HG02981 (cell line): ENCODE results near the gene KIF26B.

Source experiments
- ATAC-seq: cut with Tn5 transposase; IDR thresholded peaks from one replicate; pipeline ENCODE4 v1.9.1; 2021; ENCODE audit warnings: mild to moderate bottlenecking, moderate library complexity; ENCODE audit not compliant: unreplicated experiment

Gene KIF26B

DNA sequence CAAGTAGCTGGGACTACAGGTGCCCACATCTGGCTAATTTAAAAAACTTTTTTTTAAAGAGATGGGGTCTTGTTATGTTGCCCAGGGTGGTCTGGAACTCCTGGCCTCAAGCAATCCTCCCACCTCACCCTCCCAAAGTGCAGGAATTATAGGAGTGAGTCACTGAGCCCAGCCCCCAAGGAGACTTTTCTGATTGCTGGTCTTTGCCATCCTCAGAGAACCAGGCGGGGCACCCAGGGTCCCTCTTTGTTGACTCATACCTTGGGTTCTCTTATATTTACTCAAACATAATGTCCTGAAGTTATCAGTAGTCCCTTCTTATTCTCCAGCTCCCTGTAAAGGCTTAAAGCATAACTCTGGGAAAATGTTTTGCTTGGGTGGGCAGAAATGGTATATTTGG is 51.1 kb downstream of the KIF26B start:
- no peak for ATAC-seq

- no peak for ATAC-seq
These were observed 52.4 kb downstream of the KIF26B start for GRCh38 chr1:245207056-245207638.

DNA sequence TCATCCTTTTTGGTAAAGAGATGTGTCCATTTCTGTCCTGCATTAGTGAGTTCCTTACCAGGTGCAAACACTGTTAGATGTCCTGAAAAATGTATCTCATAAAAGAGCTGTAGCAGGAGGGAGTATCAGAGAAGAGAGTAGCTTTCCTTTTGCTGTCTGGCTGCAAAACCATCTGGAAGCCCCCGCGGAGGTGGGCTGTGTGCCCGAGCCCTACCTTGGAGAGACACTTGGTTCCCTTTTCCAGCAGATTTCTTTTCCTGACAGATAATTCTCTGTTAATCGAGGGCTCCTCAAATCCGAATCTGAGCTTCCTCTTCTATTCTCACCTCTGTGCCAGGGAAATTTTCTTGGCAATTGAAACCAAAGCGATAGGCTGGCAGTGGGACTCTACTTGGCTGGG is 53.0 kb downstream of the KIF26B start:
- no peak for ATAC-seq

DNA sequence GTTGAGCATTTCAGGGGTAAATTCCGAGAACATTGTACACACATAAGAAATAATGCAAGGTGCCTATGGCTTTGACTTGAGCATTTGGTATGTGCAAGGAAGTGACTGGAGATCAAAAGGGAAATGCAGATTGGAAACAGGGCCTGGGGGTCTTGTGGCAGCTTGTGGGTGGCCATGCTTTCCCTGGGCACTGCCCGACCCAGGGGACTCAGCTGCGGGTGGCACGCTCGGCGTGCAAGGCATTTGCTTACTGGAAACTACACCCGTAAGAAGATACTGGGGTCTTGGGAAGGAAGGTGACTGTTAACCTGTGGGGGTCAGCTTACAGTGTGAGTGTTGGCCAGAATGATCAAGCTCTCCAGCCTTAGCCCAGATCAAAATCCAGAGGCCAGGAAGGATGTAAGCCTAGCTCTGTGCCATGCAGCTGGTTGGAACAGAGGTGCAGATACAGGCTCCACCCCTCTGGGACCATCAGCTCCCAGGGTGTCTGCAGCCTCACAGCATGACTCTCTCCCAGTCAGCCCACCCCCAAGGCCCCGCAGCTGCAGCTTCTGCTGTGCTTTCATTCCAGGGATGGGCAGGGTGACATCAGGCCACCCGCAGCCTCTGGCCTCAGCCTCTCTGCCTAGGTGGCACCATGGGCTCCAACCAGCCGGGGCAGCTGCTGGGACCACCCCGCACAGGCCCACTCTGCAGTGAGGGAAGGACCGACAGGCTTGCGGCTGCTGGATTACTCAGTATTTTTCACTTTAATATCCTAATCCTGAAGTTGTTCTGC is 55.1 kb downstream of the KIF26B start:
- ATAC-seq, result no peak

DNA sequence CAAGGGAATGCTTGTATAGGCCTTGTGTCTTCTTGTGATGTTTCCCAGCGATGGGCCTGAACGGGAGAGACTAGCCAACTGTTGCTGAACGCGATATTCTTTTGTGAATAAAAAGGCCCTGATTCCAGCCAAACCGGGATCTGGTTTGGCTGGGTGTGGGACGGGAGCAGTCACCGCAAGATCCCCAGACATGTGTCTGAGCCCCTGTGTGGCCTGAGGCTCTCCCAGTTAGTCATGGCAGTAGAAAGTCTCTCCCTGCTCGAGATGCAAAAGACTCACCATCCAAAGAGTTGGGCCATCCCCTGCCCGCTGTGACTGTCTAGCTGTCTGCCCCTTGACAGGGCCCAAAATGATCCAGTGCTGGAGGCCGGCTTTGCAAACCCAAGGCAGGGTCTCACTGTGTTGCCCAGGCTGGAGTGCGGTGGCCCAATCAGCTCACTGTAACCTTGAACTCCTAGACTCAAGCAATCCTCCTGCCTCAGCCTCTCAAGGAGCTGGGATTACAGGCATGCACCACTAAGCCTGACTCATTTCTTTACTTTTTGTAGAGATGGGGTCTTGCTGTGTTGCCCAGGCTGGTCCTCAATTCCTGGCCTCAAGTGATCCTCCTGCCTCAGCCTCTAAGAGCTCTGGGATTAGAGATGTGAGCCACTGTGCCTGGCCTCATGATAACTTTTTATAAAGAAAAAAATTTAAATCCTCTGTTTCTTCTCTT is 56.4 kb downstream of the KIF26B start:
- no peak for ATAC-seq

- ATAC-seq, result no peak
These were observed 57.0 kb downstream of the KIF26B start for GRCh38 chr1:245211761-245212160.

DNA sequence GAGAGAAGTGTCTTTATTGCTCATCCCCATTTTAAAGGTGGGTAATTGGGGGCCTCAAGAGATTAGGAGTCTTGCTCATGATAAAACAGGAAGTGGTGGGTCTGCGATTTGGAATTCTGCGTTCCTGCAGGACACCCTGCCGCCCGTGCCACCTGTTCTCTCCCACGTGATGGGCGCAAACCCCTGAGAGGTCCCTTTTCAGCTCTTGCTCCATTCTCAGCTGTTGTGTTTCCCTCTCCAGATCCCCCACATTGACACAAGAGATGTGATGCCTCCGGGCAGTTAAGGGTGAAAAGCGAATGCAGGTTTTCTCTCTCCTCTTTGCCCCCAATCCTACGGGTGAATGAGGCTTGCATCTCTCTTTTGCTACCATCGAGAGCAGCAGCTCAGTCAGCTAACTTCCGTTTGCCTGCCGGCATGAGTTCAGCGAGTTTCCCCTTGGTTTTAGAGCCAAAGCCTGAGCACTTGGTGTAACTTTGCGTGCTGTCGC is 57.5 kb downstream of the KIF26B start:
- no peak for ATAC-seq

- no peak for ATAC-seq
These were observed 58.5 kb downstream of the KIF26B start for GRCh38 chr1:245213066-245213831.

GRCh38 chr1:245215071-245215470 is 60.3 kb downstream of the KIF26B start:
- no peak for ATAC-seq

- ATAC-seq, result no peak
These were observed 61.8 kb downstream of the KIF26B start for GRCh38 chr1:245216366-245217115.

DNA sequence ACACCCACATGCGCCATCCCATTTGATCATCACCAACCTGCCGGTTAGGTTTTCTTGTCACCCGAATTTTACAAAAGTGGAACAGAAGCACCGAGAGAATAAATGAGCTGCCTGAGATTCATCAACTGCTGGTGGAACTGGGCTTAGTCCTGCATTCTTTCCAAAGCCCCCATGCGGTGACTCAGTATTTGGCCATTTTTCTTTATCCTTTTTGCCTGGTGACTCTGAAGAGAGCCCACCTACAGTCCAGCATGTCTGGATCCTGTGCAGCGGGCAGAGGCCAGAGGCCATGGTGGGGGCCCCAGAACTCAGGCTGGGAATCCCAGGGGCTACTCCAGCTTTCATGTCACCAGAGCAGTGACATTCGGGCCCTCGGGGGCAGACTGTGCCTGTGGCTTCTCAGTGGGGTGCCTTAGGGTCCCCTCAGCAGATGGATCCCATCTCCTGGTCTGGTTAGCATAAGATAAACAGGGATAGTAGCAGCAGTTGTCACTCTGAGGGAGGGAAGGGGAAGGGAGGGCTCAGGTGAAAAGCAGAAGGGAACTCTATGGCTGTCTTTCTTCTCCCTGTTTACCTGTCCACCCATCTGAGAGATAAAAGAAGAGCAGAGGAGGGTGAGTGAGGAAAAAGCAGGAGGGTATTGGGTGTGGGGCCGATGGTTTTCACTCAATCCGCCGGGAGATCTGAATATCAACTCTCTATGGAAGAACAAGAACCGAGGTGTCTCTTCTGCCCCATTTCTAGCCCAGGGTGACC is 63.2 kb downstream of the KIF26B start:
- no peak for ATAC-seq

- no peak for ATAC-seq
These were observed 65.7 kb downstream of the KIF26B start for GRCh38 chr1:245220381-245220985.

- no peak for ATAC-seq
These were observed 67.0 kb downstream of the KIF26B start for GRCh38 chr1:245221805-245222204.

- ATAC-seq, result no peak
These were observed 68.3 kb downstream of the KIF26B start for GRCh38 chr1:245222931-245223595.

GRCh38 chr1:245225322-245226202 is 70.8 kb downstream of the KIF26B start:
- ATAC-seq, result no peak

DNA sequence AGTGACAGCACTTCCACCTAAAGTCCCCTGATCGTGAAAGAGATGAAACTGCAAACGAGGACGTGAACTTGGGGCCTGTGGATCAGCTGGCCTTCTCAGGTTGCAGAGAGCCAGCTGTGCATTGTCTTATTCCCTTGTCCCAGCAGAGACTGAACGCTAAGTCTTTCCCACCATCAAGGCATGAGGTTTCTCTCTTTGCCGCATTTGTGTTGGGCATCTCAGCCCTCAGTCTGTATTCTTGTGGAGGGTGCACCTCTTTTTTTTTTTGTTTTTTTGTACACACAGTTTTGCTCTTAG is 71.4 kb downstream of the KIF26B start:
- ATAC-seq, result no peak

GRCh38 chr1:245229051-245229450 is 74.3 kb downstream of the KIF26B start:
- no peak for ATAC-seq

GRCh38 chr1:245232931-245233330 is 78.1 kb downstream of the KIF26B start:
- no peak for ATAC-seq
